Hematopoietic multipotent progenitor cell (in vitro differentiated cells): ENCODE results near the gene CNN1. TPM values are rescaled to one million over a fixed set of nuclear protein-coding genes. Genes with fewer than 3 reads are reported as not detected.
"Not testable (repeated sequence)": the region's sequence is repeated elsewhere in the genome, so short reads cannot be mapped to it uniquely, and the experiment has no call there.

Experiments used
- DNase-seq, 3 donors: peaks; one replicate each; pipeline ENCODE4 v3.0.0-alpha.2; 2011 to 2015; ENCODE audit warnings: low read depth in 2 of 3, low spot score in 2 of 3
- small RNA-seq: library from RNA; depleted of rRNA; stranded (forward); fragments of <200 nt; gene quantifications from one replicate; pipeline ENCODE3, GENCODE V24; 2012
- total RNA-seq: library from RNA; depleted of rRNA; stranded (reverse); fragments of >200 nt; gene quantifications from one replicate; pipeline ENCODE4 v1.2.3, GENCODE V29; 2012

Gene CNN1
- total RNA-seq, 1 donor, result under 0.01 TPM

DNA sequence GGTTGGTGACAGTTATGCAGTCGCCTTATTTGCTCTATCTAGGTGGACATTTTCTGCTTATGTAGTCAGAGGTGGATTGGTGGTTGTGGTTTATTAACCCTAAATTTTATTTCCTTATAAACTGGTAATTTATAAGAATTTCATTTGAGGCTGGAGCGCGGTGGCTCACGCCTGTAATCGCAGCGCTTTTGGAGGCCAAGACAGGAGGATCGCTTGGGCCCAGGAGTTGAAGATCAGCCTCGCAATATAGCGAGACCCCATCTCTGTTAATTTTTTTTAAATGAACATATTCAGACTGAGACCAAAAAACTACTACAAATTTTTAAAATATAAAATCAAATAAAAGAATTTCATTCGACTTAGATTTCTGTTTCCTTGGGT, 59.4 kb downstream of the CNN1 start:
- DNase-seq, result no peak

DNA sequence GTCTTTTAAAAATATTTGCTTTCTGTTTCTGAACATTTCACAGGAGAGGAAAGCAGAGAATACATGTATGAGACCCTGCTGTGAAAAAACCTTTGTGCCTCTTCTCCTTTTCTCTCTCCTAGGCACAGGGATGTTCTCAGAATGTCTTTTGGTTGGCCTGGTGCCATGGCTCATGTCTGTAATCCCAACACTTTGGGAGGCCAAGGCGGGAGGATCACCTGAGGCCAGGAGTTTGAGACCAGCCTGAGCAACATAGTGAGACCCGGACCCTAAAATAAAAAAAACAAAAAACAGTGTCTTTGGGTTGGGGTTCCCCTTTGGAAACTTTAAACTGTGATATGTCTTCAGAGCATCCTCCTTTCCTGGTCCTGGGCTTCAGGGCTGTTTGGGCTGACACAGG, 60.1 kb downstream of the CNN1 start:
- DNase-seq, result no peak

DNA sequence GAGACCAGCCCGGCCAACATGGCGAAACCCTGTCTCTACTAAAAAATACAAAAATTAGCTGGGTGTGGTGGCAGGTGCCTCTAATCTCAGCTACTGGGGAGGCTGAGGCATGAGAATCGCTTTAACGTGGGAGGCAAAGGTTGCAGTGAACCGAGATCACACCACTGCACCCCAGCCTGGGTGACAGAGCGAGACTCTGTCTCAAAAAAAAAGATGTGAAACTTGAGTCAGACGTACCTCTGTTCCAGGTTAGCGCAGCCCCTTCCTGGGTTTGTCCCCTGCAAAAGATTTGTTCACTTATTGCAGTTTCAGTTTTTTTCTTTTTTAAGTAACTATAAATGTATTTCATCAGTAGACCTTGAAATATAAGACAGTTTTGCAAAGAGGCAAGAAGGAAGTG, 61.1 kb downstream of the CNN1 start:
- DNase-seq, result not testable (repeated sequence)

Small RNAs within 50 kb of the gene (small RNA-seq; reads per million reads assigned to genes)
- gene MIR7974 (not detected), gene RN7SL833P (not detected)

Other genes starting within 250 kb of the CNN1 start
- under 0.01 TPM for gene TSPAN16, start 242.7 kb upstream of the CNN1 start, total RNA-seq
- 114 TPM for gene RAB3D, start 199.2 kb upstream of the CNN1 start, total RNA-seq
- gene TMEM205, start 192.6 kb upstream of the CNN1 start, total RNA-seq, result 187 TPM
- gene CCDC159, start 192.3 kb upstream of the CNN1 start, total RNA-seq, result 14.8 TPM
- 8.1 TPM for gene PLPPR2, start 183.4 kb upstream of the CNN1 start, total RNA-seq
- gene SWSAP1, start 164.2 kb upstream of the CNN1 start, total RNA-seq, result 4.6 TPM
- 21.8 TPM for gene EPOR, start 154.5 kb upstream of the CNN1 start, total RNA-seq
- gene RGL3, start 119.5 kb upstream of the CNN1 start, total RNA-seq, result not detected
- under 0.01 TPM for gene ODAD3, start 103.7 kb upstream of the CNN1 start, total RNA-seq
- gene PRKCSH, start 103.2 kb upstream of the CNN1 start, total RNA-seq, result 221 TPM
- gene ELAVL3, start 57.8 kb upstream of the CNN1 start, total RNA-seq, result 0.27 TPM
- 12.4 TPM for gene ZNF653, start 33.0 kb upstream of the CNN1 start, total RNA-seq
- 99.4 TPM for gene ECSIT, start 9.7 kb upstream of the CNN1 start, total RNA-seq
- 56.3 TPM for gene ELOF1, start 20.4 kb downstream of the CNN1 start, total RNA-seq
- 18.0 TPM for gene ACP5, start 38.8 kb downstream of the CNN1 start, total RNA-seq
- gene ZNF627, start 58.6 kb downstream of the CNN1 start, total RNA-seq, result 13.5 TPM
- 4.8 TPM for gene ZNF823, start 200.1 kb downstream of the CNN1 start, total RNA-seq
- 4.6 TPM for gene ZNF441, start 228.1 kb downstream of the CNN1 start, total RNA-seq